ENCODE results near the gene GSG1L. TPM values are rescaled to one million over a fixed set of nuclear protein-coding genes. Genes with fewer than 3 reads are reported as not detected.

Gene GSG1L
- total and polyA plus RNA-seq, 2 of the 13 experiments (the other 11 are each of a cell fraction or from before 2014, with no cell fraction given): not detected

DNA sequence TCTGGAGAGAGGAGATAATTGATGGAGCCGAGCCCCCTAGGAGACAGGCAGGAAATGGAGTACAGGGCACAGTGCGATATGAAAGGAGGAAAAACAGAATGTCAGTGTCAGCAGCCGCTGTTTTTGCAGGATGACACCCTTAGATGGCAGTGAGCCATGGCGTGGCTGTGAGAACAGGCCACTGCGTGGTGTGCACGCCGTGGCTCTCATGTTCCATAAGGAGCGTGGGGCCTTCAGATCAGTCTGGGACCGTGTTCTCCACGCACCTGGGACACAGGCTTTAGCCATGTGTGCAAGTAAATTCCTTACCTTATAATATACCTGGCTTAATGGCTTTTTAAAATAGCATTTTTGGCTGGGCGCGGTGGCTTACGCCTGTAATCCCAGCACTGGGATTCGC, 315.6 kb downstream of the GSG1L start:
- WGBS (ENCODE audit: low lambda C conversion rate): 96% methylated on average over 14 of the region's 14 CpGs
- in situ Hi-C loops (cut with HindIII; ENCODE audit: extremely low pct_ligation_motif_present, low pct_unique_long_range_greater_than_20kb): no loop called here

More for the DNA sequence above, 315.6 kb downstream of the GSG1L start:
- intact Hi-C loops (cut with micrococcal nuclease; ENCODE audit: unreplicated experiment): no loop called here
- Histone ChIP-seq H3K4me3 (replicated peaks in 1 of 3; ENCODE audit: insufficient read depth in 1 of 3, low read depth in 2 of 3, low read length in 3 of 3) (no peak overlapping the region), H3K36me3 (replicated peaks in 1 of 2; ENCODE audit: control insufficient read depth in 1 of 2, insufficient read depth in 2 of 2, low read length in 2 of 2) (no peaks in the 10 kb centered on the region; a peak in 1 of 5 replicates), H3K27me3 (ENCODE audit: control insufficient read depth in 1 of 2, insufficient read depth in 2 of 2, low read length in 2 of 2) (no peaks in the 10 kb centered on the region), H4K20me1 (ENCODE audit: insufficient read depth, low read length) (no peaks in the 10 kb centered on the region), H2AFZ (ENCODE audit: low read length) (no peak overlapping the region), H3K79me2 (ENCODE audit: insufficient read depth, low read length) (no peaks in the 10 kb centered on the region), H3K4me2 (ENCODE audit: low read depth, low read length) (no peak overlapping the region), H3K27ac (ENCODE audit: extremely low read length, insufficient read depth, low read length) (no peak overlapping the region), H3K9ac (ENCODE audit: insufficient read depth, low read depth, low read length) (no peak overlapping the region), H3K9me3 (ENCODE audit: low read length) (no peaks in the 10 kb centered on the region), H3K4me1 (ENCODE audit: insufficient read depth, low read length) (no peaks in the 10 kb centered on the region)
- ATAC-seq (no peak), FAIRE-seq (no peak), DNase-seq (ENCODE audit: low spot score) (no peak)
- BruUV-seq (replicated peaks): no TSS peak
- TF ChIP-seq PAX8 (CRISPR knock-in tag; IDR thresholded peaks at IDR 0.05; ENCODE audit: borderline replicate concordance) (no peak), DDIT3 (CRISPR knock-in tag; IDR thresholded peaks at IDR 0.05) (no peak), SPEN (CRISPR knock-in tag; IDR thresholded peaks at IDR 0.05; ENCODE audit: low read depth) (no peak), TFAP4 (IDR thresholded peaks at IDR 0.05; ENCODE audit: borderline replicate concordance, low read depth) (no peak), IKZF1 (IDR thresholded peaks at IDR 0.05) (no peak), NFE2L2 (IDR thresholded peaks at IDR 0.05; ENCODE audit: low read length) (no peak), RBM39 (IDR thresholded peaks at IDR 0.05; ENCODE audit: low read depth, low read length, poor library complexity, severe bottlenecking) (no peak), GZF1 (CRISPR knock-in tag; IDR thresholded peaks at IDR 0.05) (no peak), ZNF101 (CRISPR knock-in tag; IDR thresholded peaks at IDR 0.05; ENCODE audit: borderline replicate concordance, low read depth) (no peak), KDM6A (CRISPR knock-in tag; IDR thresholded peaks at IDR 0.05; ENCODE audit: low read depth) (no peak), FLYWCH1 (CRISPR knock-in tag; IDR thresholded peaks at IDR 0.05) (no peak), SIN3B (IDR thresholded peaks at IDR 0.05; ENCODE audit: low read length) (no peak), SETDB1 (CRISPR knock-in tag; IDR thresholded peaks at IDR 0.05; ENCODE audit: borderline replicate concordance) (no peak), ZNF12 (CRISPR knock-in tag; IDR thresholded peaks at IDR 0.05) (no peak), TBL1XR1 (IDR thresholded peaks at IDR 0.05; ENCODE audit: borderline replicate concordance, low read length, partially characterized antibody) (no peak)
- TF ChIP-seq, protein P1, sequence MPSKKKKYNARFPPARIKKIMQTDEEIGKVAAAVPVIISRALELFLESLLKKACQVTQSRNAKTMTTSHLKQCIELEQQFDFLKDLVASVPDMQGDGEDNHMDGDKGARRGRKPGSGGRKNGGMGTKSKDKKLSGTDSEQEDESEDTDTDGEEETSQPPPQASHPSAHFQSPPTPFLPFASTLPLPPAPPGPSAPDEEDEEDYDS (CRISPR knock-in tag; IDR thresholded peaks at IDR 0.05): no peak
- ChIA-PET POLR2A (no interaction called here), CTCF (ENCODE audit: low intra/inter-chr PET ratio, low total read pairs) (no interaction called here)

Measured in HepG2 (cell line).